Neuronal stem cell (in vitro differentiated cells): Measurements from ENCODE around the gene SLC38A10.

Experiments used
- DNase-seq: peaks from one replicate; pipeline ENCODE4 v3.0.0-alpha.2; 2013; ENCODE audit warnings: low spot score
- H2AFZ ChIP-seq: one replicate; pipeline ENCODE4 v1.6.1; 2013; ENCODE audit warnings: mild to moderate bottlenecking, low read length, inconsistent platforms
- H2AK5ac ChIP-seq: 2 replicates; pipeline ENCODE4 v1.6.1; 2013; ENCODE audit warnings: low read depth, mild to moderate bottlenecking, inconsistent platforms, low read length, moderate library complexity, mixed read lengths
- H2BK120ac ChIP-seq: 2 replicates; pipeline ENCODE4 v1.6.1; 2013; ENCODE audit warnings: low read depth, mild to moderate bottlenecking, inconsistent platforms, low read length, moderate library complexity, mixed read lengths
- H2BK12ac ChIP-seq: one replicate; pipeline ENCODE4 v1.6.1; 2013; ENCODE audit warnings: low read length, inconsistent platforms
- H2BK15ac ChIP-seq: 2 replicates; pipeline ENCODE4 v1.6.1; 2013; ENCODE audit warnings: mild to moderate bottlenecking, low read length, inconsistent platforms, mixed read lengths
- H2BK5ac ChIP-seq: one replicate; pipeline ENCODE4 v1.6.1; 2013; ENCODE audit warnings: inconsistent platforms, mild to moderate bottlenecking, low read length, moderate library complexity
- H3K14ac ChIP-seq: one replicate; pipeline ENCODE4 v1.6.1; 2013; ENCODE audit warnings: low read length, inconsistent platforms
- H3K18ac ChIP-seq: 2 replicates; pipeline ENCODE4 v1.6.1; 2013; ENCODE audit warnings: low read length, inconsistent platforms
- H3K23ac ChIP-seq: 2 replicates; pipeline ENCODE4 v1.6.1; 2013; ENCODE audit warnings: low read depth, mild to moderate bottlenecking, mixed read lengths, low read length, inconsistent platforms; ENCODE audit not compliant: poor library complexity
- H3K27ac ChIP-seq: replicated peaks from 3 replicates; pipeline ENCODE4 v1.5.1; 2013; ENCODE audit warnings: low read length, inconsistent platforms
- H3K27me3 ChIP-seq, 3 experiments: 2 replicates each; pipeline ENCODE4 v1.6.1; 2013; ENCODE audit warnings: low read length in 3 of 3, mild to moderate bottlenecking in 2 of 3, inconsistent platforms in 1 of 3, low read depth in 1 of 3, mixed read lengths in 1 of 3, moderate library complexity in 1 of 3; ENCODE audit not compliant: control insufficient read depth in 3 of 3, insufficient read depth in 3 of 3
- H3K36me3 ChIP-seq, 2 donors: replicated peaks in 1 of 2; 2 replicates each; pipeline ENCODE4 v1.6.1; 2013; ENCODE audit warnings: low read length in 2 of 2; ENCODE audit not compliant: control insufficient read depth in 2 of 2, insufficient read depth in 2 of 2
- H3K4ac ChIP-seq: 2 replicates; pipeline ENCODE4 v1.6.1; 2013; ENCODE audit warnings: inconsistent platforms, mild to moderate bottlenecking, low read length, moderate library complexity
- H3K4me1 ChIP-seq, 2 donors: 1 replicate in 1 of 2; 2 replicates in 1 of 2; pipeline ENCODE4 v1.6.1; 2013; ENCODE audit warnings: low read length in 2 of 2, low read depth in 1 of 2; ENCODE audit not compliant: control insufficient read depth in 2 of 2, insufficient read depth in 1 of 2
- H3K4me2 ChIP-seq: one replicate; pipeline ENCODE4 v1.6.1; 2013; ENCODE audit warnings: mild to moderate bottlenecking, low read length, inconsistent platforms; ENCODE audit not compliant: insufficient read depth, poor library complexity, severe bottlenecking
- H3K4me3 ChIP-seq, 2 donors: 2 replicates each; pipeline ENCODE4 v1.5.1; 2013; ENCODE audit warnings: low read length in 2 of 2, mild to moderate bottlenecking in 2 of 2, inconsistent platforms in 1 of 2, moderate library complexity in 1 of 2
- H3K79me1 ChIP-seq: one replicate; pipeline ENCODE4 v1.6.1; 2013; ENCODE audit warnings: low read depth, mild to moderate bottlenecking, inconsistent platforms, low read length, moderate library complexity
- H3K9ac ChIP-seq: one replicate; pipeline ENCODE4 v1.6.1; 2013; ENCODE audit warnings: mild to moderate bottlenecking, low read depth, low read length, inconsistent platforms; ENCODE audit not compliant: poor library complexity
- H3K9me3 ChIP-seq, 2 donors: replicated peaks in 1 of 2; 2 replicates each; pipeline versions ENCODE3 to v1.6.1; 2013; ENCODE audit warnings: low read length in 2 of 2, mild to moderate bottlenecking in 2 of 2, inconsistent platforms in 1 of 2, low read depth in 1 of 2, mixed read lengths in 1 of 2, moderate library complexity in 1 of 2; ENCODE audit not compliant: control insufficient read depth in 2 of 2, insufficient read depth in 1 of 2
- H4K8ac ChIP-seq: one replicate; pipeline ENCODE4 v1.6.1; 2013; ENCODE audit warnings: low read depth, mild to moderate bottlenecking, inconsistent platforms, low read length, moderate library complexity
- H4K91ac ChIP-seq: one replicate; pipeline ENCODE4 v1.6.1; 2013; ENCODE audit warnings: low read length, low read depth, mild to moderate bottlenecking, inconsistent platforms; ENCODE audit not compliant: poor library complexity
- WGBS, 2 donors: extraction: QIAGEN DNeasy Blood & Tissue Kit; methylation state at CpG; one replicate each; pipeline ENCODE4 v1.1.7; 2013; ENCODE audit warnings: missing lambda C conversion rate in 2 of 2, mixed read lengths in 1 of 2; ENCODE audit not compliant: insufficient read length in 2 of 2, insufficient replicate concordance in 1 of 2; ENCODE audit errors: extremely low coverage in 2 of 2; 5-methylcytosine and 5-hydroxymethylcytosine counted together

The SLC38A10 gene

DNA sequence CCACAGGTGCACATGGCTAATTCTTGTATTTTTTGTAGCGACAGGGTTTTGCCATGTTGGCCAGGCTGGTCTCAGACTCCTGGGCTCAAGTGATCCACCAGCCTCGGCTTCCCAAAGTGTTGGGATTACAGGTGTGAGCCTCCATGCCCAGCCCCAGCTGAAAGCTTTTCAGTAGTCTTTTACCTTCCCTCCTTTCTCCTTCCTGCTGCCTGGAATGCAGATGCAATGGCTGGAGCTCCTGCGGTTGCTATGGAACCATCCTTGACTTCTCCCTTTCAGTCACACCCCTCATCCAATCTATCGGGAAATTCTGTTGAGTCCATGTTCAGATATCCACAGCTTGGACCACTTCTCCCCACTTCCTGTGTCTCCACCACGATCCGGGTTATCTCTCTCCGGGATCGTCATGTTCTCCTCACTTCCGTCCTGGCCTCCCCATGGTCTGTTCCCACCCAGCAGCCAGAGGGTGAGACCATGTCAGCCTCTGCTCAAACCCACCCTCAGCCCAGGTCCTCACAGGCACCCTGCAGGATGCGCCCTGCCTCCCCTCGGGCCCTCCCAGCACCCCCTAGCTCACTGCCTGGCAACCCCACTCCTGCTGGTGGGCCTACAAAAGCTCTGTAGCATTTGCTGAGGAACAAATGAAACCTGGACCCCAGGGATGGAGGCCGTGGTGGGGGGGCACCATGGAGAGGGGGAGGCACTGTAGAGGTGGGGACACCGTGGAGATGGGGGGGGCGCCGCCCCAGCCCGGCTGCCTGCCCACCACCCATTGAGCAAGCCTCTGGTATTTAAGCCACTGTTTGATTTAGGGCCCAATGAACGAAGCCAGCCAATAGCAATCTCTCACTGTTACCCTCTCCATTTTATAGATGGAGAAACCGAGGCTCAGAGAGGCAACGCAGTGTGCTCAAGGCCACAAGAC, 12.8 kb upstream of the SLC38A10 start:
- Histone ChIP-seq H3K9ac (no peak overlapping the region), H3K4me2 (no peak overlapping the region), H3K23ac (no peak overlapping the region), H3K79me1 (no peaks in the 10 kb centered on the region), H2AFZ (no peak overlapping the region), H4K8ac (no peak overlapping the region), H3K4me1 (peaks cover 12 to 26% of the 10 kb centered on the region in 2 donors), H3K36me3 (no peaks in the 10 kb centered on the region), H3K27me3 (peaks cover 0 to 18% (median 3%) of the 10 kb centered on the region in 3 experiments), H2AK5ac (peak overlapping the region; percentile 82), H3K4ac (no peak overlapping the region), H2BK15ac (peak overlapping the region; percentile 38), H4K91ac (no peak overlapping the region), H3K9me3 (no peaks in the 10 kb centered on the region), H3K14ac (no peak overlapping the region), H2BK120ac (peak overlapping the region; percentile 24), H3K4me3 (no peak overlapping the region), H3K18ac (peak overlapping the region; percentile 19), H2BK5ac (no peak overlapping the region), H2BK12ac (no peak overlapping the region), H3K27ac (no peak overlapping the region)
- no CpG with 5 or more reads among the region's 19 CpGs for WGBS, 2 donors
- no peak for DNase-seq

- H2AFZ ChIP-seq, result peak overlapping the region; percentile 38
- H2BK120ac ChIP-seq, result peak overlapping the region; percentile 97
- no peak overlapping the region for H4K8ac ChIP-seq
- DNase-seq, result no peak
- H3K36me3 ChIP-seq, result no peaks in the 10 kb centered on the region
- H3K4me2 ChIP-seq, result no peak overlapping the region
- peaks cover 0 to 14% (median 3%) of the 10 kb centered on the region in 3 experiments for H3K27me3 ChIP-seq
- H3K14ac ChIP-seq, result no peak overlapping the region
- no peaks in the 10 kb centered on the region for H3K9me3 ChIP-seq
- H3K27ac ChIP-seq, result peak overlapping the region; percentile 15
- H2BK15ac ChIP-seq, result peak overlapping the region; percentile 98
- peak overlapping the region; percentile 84 for H3K4ac ChIP-seq
- H3K4me3 ChIP-seq, result no peak overlapping the region
- peaks cover 12 to 28% of the 10 kb centered on the region in 2 donors for H3K4me1 ChIP-seq
- H4K91ac ChIP-seq, result peak overlapping the region; percentile 99
- no CpG with 5 or more reads among the region's 17 CpGs for WGBS, 2 donors
- H3K79me1 ChIP-seq, result no peaks in the 10 kb centered on the region
- peak overlapping the region; percentile 97 for H2AK5ac ChIP-seq
- peak overlapping the region; percentile 93 for H3K18ac ChIP-seq
- no peak overlapping the region for H2BK5ac ChIP-seq
- peak overlapping the region; percentile 73 for H3K23ac ChIP-seq
- H3K9ac ChIP-seq, result peak overlapping the region; percentile 44
- peak overlapping the region; percentile 58 for H2BK12ac ChIP-seq
These were observed 11.9 kb upstream of the SLC38A10 start for GRCh38 chr17:81306898-81307510.

- no CpG with 5 or more reads among the region's 7 CpGs for WGBS, 2 donors
- H3K4me3 ChIP-seq, result no peak overlapping the region
- peak overlapping the region; percentile 50 for H3K9ac ChIP-seq
- H3K4me1 ChIP-seq, result peaks cover 12 to 28% of the 10 kb centered on the region in 2 donors
- no peaks in the 10 kb centered on the region for H3K79me1 ChIP-seq
- peaks cover 0 to 9% (median 3%) of the 10 kb centered on the region in 3 experiments for H3K27me3 ChIP-seq
- peak overlapping the region; percentile 100 for H3K14ac ChIP-seq
- H2BK5ac ChIP-seq, result peak overlapping the region; percentile 73
- H3K18ac ChIP-seq, result peak overlapping the region; percentile 93
- no peak overlapping the region for H2BK12ac ChIP-seq
- no peak overlapping the region for H3K27ac ChIP-seq
- peak overlapping the region; percentile 73 for H3K23ac ChIP-seq
- no peak overlapping the region for H3K4ac ChIP-seq
- H2AFZ ChIP-seq, result peak overlapping the region; percentile 38
- no peaks in the 10 kb centered on the region for H3K36me3 ChIP-seq
- no peak for DNase-seq
- H4K91ac ChIP-seq, result no peak overlapping the region
- no peak overlapping the region for H3K4me2 ChIP-seq
- peak overlapping the region; percentile 98 for H2BK15ac ChIP-seq
- peak overlapping the region; percentile 97 for H2AK5ac ChIP-seq
- no peak overlapping the region for H4K8ac ChIP-seq
- peak overlapping the region; percentile 97 for H2BK120ac ChIP-seq
- H3K9me3 ChIP-seq, result no peaks in the 10 kb centered on the region
These were observed 11.4 kb upstream of the SLC38A10 start for GRCh38 chr17:81306491-81306890.
